Measurements from ENCODE around the gene ASPDH. TPM values are rescaled to one million over a fixed set of nuclear protein-coding genes. Genes with fewer than 3 reads are reported as not detected.

The ASPDH gene
- total RNA-seq, 4 donors from 2014 or later: not detected

- no peak for DNase-seq
- no peaks in the 10 kb centered on the region for H3K9me3 ChIP-seq
- H3K27me3 ChIP-seq: no peaks in the 10 kb centered on the region
- no peak overlapping the region for H3K27ac ChIP-seq
- H3K4me3 ChIP-seq: no peak overlapping the region
- ATAC-seq: no peak
- H3K36me3 ChIP-seq: peaks cover 0 to 9% of the 10 kb centered on the region in 2 donors
- TF ChIP-seq CTCF (IDR thresholded peaks at IDR 0.05 in 4 of 5, conservative IDR thresholded peaks at IDR 0.05 in 1 of 5): no peak
- no peak for TF ChIP-seq POLR2A (IDR thresholded peaks at IDR 0.05)
- peaks cover 7 to 13% of the 10 kb centered on the region in 2 donors for H3K4me1 ChIP-seq
- intact Hi-C loops (cut with DNase I; ENCODE audit: low total_unique reads): no loop called here
- in situ Hi-C loops (cut with MboI; ENCODE audit: low sequenced_read_pairs in 4 of 4): no loop called here
Observed at GRCh38 chr19:50508843-50509190, 4.9 kb downstream of the ASPDH start.

GRCh38 chr19:50507376-50507775 is 6.3 kb downstream of the ASPDH start:
- Histone ChIP-seq H3K9me3 (no peaks in the 10 kb centered on the region), H3K36me3 (peaks cover 0 to 9% of the 10 kb centered on the region in 2 donors), H3K27me3 (no peaks in the 10 kb centered on the region), H3K27ac (no peak overlapping the region), H3K4me3 (no peak overlapping the region), H3K4me1 (peaks cover 7 to 13% of the 10 kb centered on the region in 2 donors)
- intact Hi-C loops (cut with DNase I; ENCODE audit: low total_unique reads): no loop called here
- in situ Hi-C loops (cut with MboI; ENCODE audit: low sequenced_read_pairs in 4 of 4): no loop called here
- ATAC-seq (no peak), DNase-seq (no peak)
- no peak for TF ChIP-seq POLR2A (IDR thresholded peaks at IDR 0.05)
- TF ChIP-seq CTCF (IDR thresholded peaks at IDR 0.05 in 4 of 5, conservative IDR thresholded peaks at IDR 0.05 in 1 of 5): no peak

- H3K36me3 ChIP-seq: peaks cover 0 to 9% of the 10 kb centered on the region in 2 donors
- H3K27ac ChIP-seq: no peak overlapping the region
- no peaks in the 10 kb centered on the region for H3K27me3 ChIP-seq
- ATAC-seq (no peak), DNase-seq (no peak)
- no peaks in the 10 kb centered on the region for H3K9me3 ChIP-seq
- intact Hi-C loops (cut with DNase I; ENCODE audit: low total_unique reads): no loop called here
- TF ChIP-seq CTCF (IDR thresholded peaks at IDR 0.05 in 4 of 5, conservative IDR thresholded peaks at IDR 0.05 in 1 of 5) (no peak), POLR2A (IDR thresholded peaks at IDR 0.05) (no peak)
- H3K4me3 ChIP-seq: no peak overlapping the region
- peaks cover 11 to 18% of the 10 kb centered on the region in 2 donors for H3K4me1 ChIP-seq
- in situ Hi-C loops (cut with MboI; ENCODE audit: low sequenced_read_pairs in 4 of 4): no loop called here
Observed at GRCh38 chr19:50506700-50507099, 7.0 kb downstream of the ASPDH start.

DNA sequence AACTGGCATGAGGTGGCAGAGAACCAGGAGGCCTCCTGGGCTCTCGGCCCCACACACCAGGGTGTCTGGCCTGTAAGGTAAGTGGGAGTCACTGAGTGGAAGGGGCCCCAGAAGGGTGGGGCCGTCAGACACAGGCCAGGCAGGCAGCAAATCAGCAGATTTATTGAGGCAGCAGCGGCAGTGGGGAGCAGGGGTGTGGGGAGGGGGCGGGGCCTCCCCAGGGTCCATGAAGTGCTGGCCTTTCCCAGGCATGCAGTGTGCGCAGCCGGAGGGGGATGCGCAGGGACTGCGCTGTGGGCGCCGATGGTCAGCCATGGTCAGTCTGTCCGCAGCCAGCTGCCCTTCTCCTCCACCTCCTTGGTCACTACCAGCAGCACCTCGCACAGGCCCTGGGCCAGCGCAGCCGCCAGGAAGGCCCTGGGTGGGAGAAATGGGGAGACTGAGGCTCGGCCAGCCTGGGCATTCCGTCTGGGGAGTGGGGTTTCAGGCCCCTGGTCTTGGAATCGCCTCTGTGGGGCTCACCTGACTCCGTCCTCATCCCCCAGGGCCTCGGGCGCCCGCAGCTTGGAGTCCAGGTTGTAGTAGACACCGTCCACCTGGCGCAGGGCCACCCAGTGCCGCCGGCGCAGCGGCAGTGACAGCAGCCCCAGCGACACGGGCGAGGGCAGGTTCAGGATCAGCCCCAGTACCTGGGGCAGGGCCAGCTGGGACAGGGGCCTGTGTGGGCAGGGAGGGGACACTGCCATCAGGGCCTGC is 7.7 kb downstream of the ASPDH start:
- no peak for ATAC-seq
- DNase-seq: no peak
- no peak overlapping the region for H3K27ac ChIP-seq
- TF ChIP-seq CTCF (IDR thresholded peaks at IDR 0.05 in 4 of 5, conservative IDR thresholded peaks at IDR 0.05 in 1 of 5): no peak
- TF ChIP-seq POLR2A (IDR thresholded peaks at IDR 0.05): no peak
- peaks cover 0 to 9% of the 10 kb centered on the region in 2 donors for H3K36me3 ChIP-seq
- peaks cover 18 to 25% of the 10 kb centered on the region in 2 donors for H3K4me1 ChIP-seq
- H3K27me3 ChIP-seq: no peaks in the 10 kb centered on the region
- intact Hi-C loops (cut with DNase I; ENCODE audit: low total_unique reads): no loop called here
- H3K9me3 ChIP-seq: no peaks in the 10 kb centered on the region
- no peak overlapping the region for H3K4me3 ChIP-seq
- in situ Hi-C loops (cut with MboI; ENCODE audit: low sequenced_read_pairs in 4 of 4): no loop called here
